ENCODE measurements around the gene ITPR3.

The ITPR3 gene

DNA sequence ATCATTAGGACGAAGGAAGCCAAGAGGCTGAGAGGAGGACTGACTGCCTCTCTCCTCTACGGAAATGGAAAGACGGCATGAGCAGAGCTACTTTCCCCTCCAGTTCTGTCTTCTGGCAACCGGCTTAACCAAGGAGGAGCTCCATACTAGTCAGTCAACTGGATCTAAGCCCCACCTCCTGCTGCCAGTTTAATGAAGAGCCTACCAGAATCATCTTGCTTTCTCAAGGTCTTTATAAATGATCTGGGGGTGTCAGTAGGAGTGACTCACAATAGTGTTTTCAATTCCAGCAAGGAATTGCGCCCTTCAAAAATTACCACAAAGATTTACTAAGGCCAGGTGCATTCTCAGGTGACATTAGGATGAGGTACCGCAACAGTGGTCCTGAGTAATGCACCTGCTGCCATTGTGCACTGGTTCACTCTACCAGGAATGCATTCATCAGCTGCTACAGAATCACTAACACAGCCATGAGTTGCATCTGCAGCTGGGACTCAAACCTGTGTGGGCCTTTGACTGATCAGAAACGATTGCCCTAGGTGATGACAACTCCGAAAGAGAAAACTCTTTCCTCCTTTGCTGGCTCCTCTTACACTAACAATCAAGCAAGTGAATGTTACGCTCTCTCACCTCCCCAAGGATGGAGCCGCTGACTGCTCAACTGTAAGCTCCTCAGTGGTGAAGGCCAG is 87.5 kb downstream of the ITPR3 start:
- Histone ChIP-seq H3K27me3 (ENCODE audit: insufficient read depth, low read length) (no peaks in the 10 kb centered on the region), H2AFZ (ENCODE audit: insufficient read depth, low read length, poor library complexity) (no peak overlapping the region), H3K14ac (ENCODE audit: low read length) (no peak overlapping the region), H3K4ac (ENCODE audit: low read depth, low read length) (no peak overlapping the region), H4K12ac (ENCODE audit: low read depth, low read length) (no peak overlapping the region), H2AK5ac (ENCODE audit: low read length) (no peak overlapping the region), H3K4me2 (ENCODE audit: low read length) (no peak overlapping the region), H3K79me2 (ENCODE audit: control insufficient read depth, insufficient read depth, low read length, poor library complexity) (peaks cover 2% of the 10 kb centered on the region), H3K9me3 (ENCODE audit: insufficient read depth, low read depth, low read length) (peaks cover 2% of the 10 kb centered on the region), H4K91ac (ENCODE audit: low read depth, low read length) (no peak overlapping the region), H3K36me3 (ENCODE audit: control insufficient read depth in 1 of 2, insufficient read depth in 2 of 2, low read length in 2 of 2) (peaks cover 11 to 19% of the 10 kb centered on the region in 2 experiments), H3K79me1 (ENCODE audit: low read length) (peaks cover 3% of the 10 kb centered on the region), H2BK5ac (ENCODE audit: low read depth, low read length, poor library complexity) (no peak overlapping the region), H2BK12ac (ENCODE audit: low read length) (no peak overlapping the region), H2BK120ac (ENCODE audit: insufficient read depth, low read length, poor library complexity) (no peak overlapping the region), H3K18ac (ENCODE audit: low read length) (no peak overlapping the region), H3K4me3 (ENCODE audit: low read depth, low read length) (no peak overlapping the region), H4K8ac (ENCODE audit: low read depth, low read length) (no peak overlapping the region), H3K27ac (ENCODE audit: low read depth, low read length) (no peak overlapping the region), H3K9ac (ENCODE audit: low read length) (peak overlapping the region; percentile 17), H3K4me1 (ENCODE audit: control insufficient read depth in 1 of 2, insufficient read depth in 2 of 2, low read length in 2 of 2) (peaks cover 4 to 16% of the 10 kb centered on the region in 2 experiments), H3K23ac (ENCODE audit: low read length) (no peak overlapping the region)
- no CpG with 5 or more reads among the region's 10 CpGs for WGBS (ENCODE audit: extremely low coverage, insufficient coverage, insufficient read length)
- DNase-seq, result no peak

- Histone ChIP-seq H3K9me3 (ENCODE audit: insufficient read depth, low read depth, low read length) (peaks cover under 1% of the 10 kb centered on the region), H3K27me3 (ENCODE audit: insufficient read depth, low read length) (no peaks in the 10 kb centered on the region), H2BK5ac (ENCODE audit: low read depth, low read length, poor library complexity) (no peak overlapping the region), H2AK5ac (ENCODE audit: low read length) (no peak overlapping the region), H2BK12ac (ENCODE audit: low read length) (no peak overlapping the region), H3K27ac (ENCODE audit: low read depth, low read length) (no peak overlapping the region), H3K18ac (ENCODE audit: low read length) (no peak overlapping the region), H3K36me3 (ENCODE audit: control insufficient read depth in 1 of 2, insufficient read depth in 2 of 2, low read length in 2 of 2) (peaks cover 9 to 14% of the 10 kb centered on the region in 2 experiments), H3K4me2 (ENCODE audit: low read length) (no peak overlapping the region), H3K4me3 (ENCODE audit: low read depth, low read length) (no peak overlapping the region), H2AFZ (ENCODE audit: insufficient read depth, low read length, poor library complexity) (no peak overlapping the region), H3K4ac (ENCODE audit: low read depth, low read length) (no peak overlapping the region), H3K9ac (ENCODE audit: low read length) (no peak overlapping the region), H3K79me2 (ENCODE audit: control insufficient read depth, insufficient read depth, low read length, poor library complexity) (peaks cover 2% of the 10 kb centered on the region), H4K91ac (ENCODE audit: low read depth, low read length) (no peak overlapping the region), H4K12ac (ENCODE audit: low read depth, low read length) (no peak overlapping the region), H2BK120ac (ENCODE audit: insufficient read depth, low read length, poor library complexity) (no peak overlapping the region), H4K8ac (ENCODE audit: low read depth, low read length) (no peak overlapping the region), H3K79me1 (ENCODE audit: low read length) (peaks cover 3% of the 10 kb centered on the region), H3K23ac (ENCODE audit: low read length) (no peak overlapping the region), H3K14ac (ENCODE audit: low read length) (no peak overlapping the region), H3K4me1 (ENCODE audit: control insufficient read depth in 1 of 2, insufficient read depth in 2 of 2, low read length in 2 of 2) (peaks cover 4 to 16% of the 10 kb centered on the region in 2 experiments)
- WGBS (ENCODE audit: extremely low coverage, insufficient coverage, insufficient read length), result no CpG with 5 or more reads among the region's 10 CpGs
- no peak for DNase-seq
Observed at GRCh38 chr6:33709605-33710295, 88.6 kb downstream of the ITPR3 start.

DNA sequence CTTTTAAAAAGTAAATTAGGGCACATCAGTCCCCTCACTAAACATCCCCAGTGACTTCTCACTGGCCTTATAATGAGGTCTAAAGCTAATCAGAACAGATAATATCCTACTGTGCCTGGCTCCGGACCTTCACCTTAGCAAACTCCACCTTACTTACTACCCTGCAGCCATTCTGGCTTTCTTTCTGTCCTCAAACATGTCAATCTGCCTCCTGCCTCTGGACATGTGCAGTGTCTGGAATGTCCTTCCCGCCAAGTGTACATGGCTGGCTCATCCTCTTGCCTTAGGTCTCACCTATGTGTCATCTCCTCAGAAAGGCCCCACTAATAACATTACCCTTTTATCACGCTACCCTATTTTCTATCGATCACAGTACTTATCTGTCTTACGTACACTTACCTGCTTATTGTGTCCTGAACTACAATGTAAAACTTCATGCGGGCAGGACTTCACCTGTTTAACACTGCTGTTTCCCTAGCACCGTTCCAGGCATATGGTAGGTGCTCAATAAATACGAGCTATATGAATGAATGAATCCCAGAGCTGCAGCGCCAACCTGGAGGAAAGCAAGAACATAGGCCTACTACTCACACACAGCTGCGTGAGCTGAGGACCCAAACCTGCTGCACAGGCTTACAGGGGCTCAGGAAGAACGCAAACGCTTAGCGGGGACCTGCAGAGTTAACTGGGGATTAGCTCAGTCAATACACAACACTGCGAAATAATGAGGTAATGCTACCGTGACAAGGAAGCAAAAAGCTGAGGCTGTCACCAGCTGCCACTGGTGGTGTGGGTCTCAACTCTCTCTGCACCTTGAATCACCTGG is 89.4 kb downstream of the ITPR3 start:
- H3K9me3 ChIP-seq (ENCODE audit: insufficient read depth, low read depth, low read length), result no peaks in the 10 kb centered on the region
- peak overlapping the region; percentile 12 for H4K12ac ChIP-seq (ENCODE audit: low read depth, low read length)
- peaks cover 9 to 14% of the 10 kb centered on the region in 2 experiments for H3K36me3 ChIP-seq (ENCODE audit: control insufficient read depth in 1 of 2, insufficient read depth in 2 of 2, low read length in 2 of 2)
- peak overlapping the region; percentile 94 for H4K8ac ChIP-seq (ENCODE audit: low read depth, low read length)
- 100% methylated on average over 3 of the region's 15 CpGs for WGBS (ENCODE audit: extremely low coverage, insufficient coverage, insufficient read length)
- peak overlapping the region; percentile 52 for H3K18ac ChIP-seq (ENCODE audit: low read length)
- no peaks in the 10 kb centered on the region for H3K27me3 ChIP-seq (ENCODE audit: insufficient read depth, low read length)
- peaks cover 2% of the 10 kb centered on the region for H3K79me2 ChIP-seq (ENCODE audit: control insufficient read depth, insufficient read depth, low read length, poor library complexity)
- no peak overlapping the region for H3K14ac ChIP-seq (ENCODE audit: low read length)
- H3K27ac ChIP-seq (ENCODE audit: low read depth, low read length), result no peak overlapping the region
- no peak overlapping the region for H4K91ac ChIP-seq (ENCODE audit: low read depth, low read length)
- H3K4ac ChIP-seq (ENCODE audit: low read depth, low read length), result peak overlapping the region; percentile 16
- no peak overlapping the region for H2BK120ac ChIP-seq (ENCODE audit: insufficient read depth, low read length, poor library complexity)
- DNase-seq, result no peak
- peak overlapping the region; percentile 77 for H3K4me2 ChIP-seq (ENCODE audit: low read length)
- no peak overlapping the region for H3K9ac ChIP-seq (ENCODE audit: low read length)
- H2BK5ac ChIP-seq (ENCODE audit: low read depth, low read length, poor library complexity), result no peak overlapping the region
- H2AK5ac ChIP-seq (ENCODE audit: low read length), result peak overlapping the region; percentile 18
- peak overlapping the region; percentile 12 for H2AFZ ChIP-seq (ENCODE audit: insufficient read depth, low read length, poor library complexity)
- peaks cover 4 to 13% of the 10 kb centered on the region in 2 experiments for H3K4me1 ChIP-seq (ENCODE audit: control insufficient read depth in 1 of 2, insufficient read depth in 2 of 2, low read length in 2 of 2)
- no peak overlapping the region for H3K4me3 ChIP-seq (ENCODE audit: low read depth, low read length)
- H2BK12ac ChIP-seq (ENCODE audit: low read length), result no peak overlapping the region
- no peak overlapping the region for H3K23ac ChIP-seq (ENCODE audit: low read length)
- H3K79me1 ChIP-seq (ENCODE audit: low read length), result peaks cover 3% of the 10 kb centered on the region

All from trophoblast cell (in vitro differentiated cells and primary cell).